A549 (cell line): ENCODE data around the gene C2CD5.

Source experiments
- CEBPB ChIP-seq, 2 experiments: fragments of >200 bp in 1 of 2; sonication (Bioruptor Twin) in 1 of 2; formaldehyde crosslinking in 1 of 2; IDR thresholded peaks; 2 replicates each; pipeline ENCODE4 v1.6.1; 2012 to 2016
- CHD4 ChIP-seq: fragments of 200-600 bp; sonication (generic); IDR thresholded peaks from 2 replicates; pipeline ENCODE4 v1.6.1; 2016; ENCODE audit warnings: antibody characterized with exemption, mild to moderate bottlenecking, borderline replicate concordance
- CTCF ChIP-seq: fragments of >200 bp; sonication (Bioruptor Twin); formaldehyde crosslinking; IDR thresholded peaks from 3 replicates; pipeline ENCODE4 v1.5.1; 2016
- EHF ChIP-seq: fragments of 250-450 bp; sonication (Bioruptor Pico); IDR thresholded peaks from 2 replicates; pipeline ENCODE4 v1.5.0; 2020; ENCODE audit warnings: mild to moderate bottlenecking
- KDM1A ChIP-seq: fragments of 200-600 bp; sonication (generic); IDR thresholded peaks from 2 replicates; pipeline ENCODE4 v1.6.1; 2016; ENCODE audit warnings: low read depth, mild to moderate bottlenecking
- MAX ChIP-seq: IDR thresholded peaks from 2 replicates; pipeline ENCODE4 v1.6.1; 2012
- MYC ChIP-seq: IDR thresholded peaks from 2 replicates; pipeline ENCODE4 v1.6.1; 2012; ENCODE audit warnings: mild to moderate bottlenecking, inconsistent platforms, low read length, improper control_type of control experiment, borderline replicate concordance
- POLR2A ChIP-seq: IDR thresholded peaks from 2 replicates; pipeline ENCODE4 v1.6.1; 2012; ENCODE audit warnings: mild to moderate bottlenecking, low read length

GRCh38 chr12:22431693-22432251, 112.6 kb downstream of the C2CD5 start:
- TF ChIP-seq POLR2A: no peak
- no peak for TF ChIP-seq CHD4
- TF ChIP-seq CTCF: no peak
- no peak for TF ChIP-seq CEBPB (IDR thresholded peaks at IDR 0.05)
- TF ChIP-seq MYC: no peak
- TF ChIP-seq KDM1A: no peak
- TF ChIP-seq EHF (CRISPR knock-in tag): no peak
- no peak for TF ChIP-seq MAX
